Measurements from ENCODE around the gene TMEM140.
A peak's percentile ranks its signal among the peaks of the same experiment; 100 is the strongest.
"Not testable (repeated sequence)": the region's sequence is repeated elsewhere in the genome, so short reads cannot be mapped to it uniquely, and the experiment has no call there.

TMEM140 gene

DNA sequence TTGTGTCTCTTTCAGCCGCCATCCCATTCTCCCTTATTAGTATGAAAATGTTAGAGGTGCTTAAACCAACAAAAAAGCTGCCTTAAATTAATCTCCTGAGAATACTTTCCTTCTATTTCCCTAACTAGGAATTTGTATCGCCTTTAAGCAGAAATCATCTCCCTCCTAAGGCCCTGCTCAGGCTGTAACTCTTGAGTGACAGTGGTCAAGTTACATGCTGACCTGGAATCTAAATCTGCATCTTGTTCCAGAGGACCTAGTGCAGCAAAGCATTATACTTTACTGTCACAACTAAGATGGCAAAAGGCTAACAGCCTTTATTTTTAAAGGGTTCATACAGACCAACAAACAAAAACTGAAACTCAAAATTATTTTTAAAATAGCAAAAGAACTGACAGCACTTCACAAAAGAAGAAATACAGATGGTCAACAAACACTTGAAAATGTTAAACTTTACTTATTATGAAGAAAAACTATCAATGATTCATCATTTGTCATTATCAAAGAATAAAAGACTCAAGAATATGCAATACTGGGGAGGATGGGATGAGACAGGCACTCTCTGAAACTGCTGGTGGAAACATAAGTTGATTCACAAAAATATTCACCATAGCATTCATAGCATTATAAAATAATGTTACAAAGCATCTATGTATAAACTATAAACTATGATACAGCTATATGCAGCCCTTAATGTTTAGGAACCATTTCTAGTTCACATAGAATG, 11.7 kb downstream of the TMEM140 start:
- DNase-seq = no peak

DNA sequence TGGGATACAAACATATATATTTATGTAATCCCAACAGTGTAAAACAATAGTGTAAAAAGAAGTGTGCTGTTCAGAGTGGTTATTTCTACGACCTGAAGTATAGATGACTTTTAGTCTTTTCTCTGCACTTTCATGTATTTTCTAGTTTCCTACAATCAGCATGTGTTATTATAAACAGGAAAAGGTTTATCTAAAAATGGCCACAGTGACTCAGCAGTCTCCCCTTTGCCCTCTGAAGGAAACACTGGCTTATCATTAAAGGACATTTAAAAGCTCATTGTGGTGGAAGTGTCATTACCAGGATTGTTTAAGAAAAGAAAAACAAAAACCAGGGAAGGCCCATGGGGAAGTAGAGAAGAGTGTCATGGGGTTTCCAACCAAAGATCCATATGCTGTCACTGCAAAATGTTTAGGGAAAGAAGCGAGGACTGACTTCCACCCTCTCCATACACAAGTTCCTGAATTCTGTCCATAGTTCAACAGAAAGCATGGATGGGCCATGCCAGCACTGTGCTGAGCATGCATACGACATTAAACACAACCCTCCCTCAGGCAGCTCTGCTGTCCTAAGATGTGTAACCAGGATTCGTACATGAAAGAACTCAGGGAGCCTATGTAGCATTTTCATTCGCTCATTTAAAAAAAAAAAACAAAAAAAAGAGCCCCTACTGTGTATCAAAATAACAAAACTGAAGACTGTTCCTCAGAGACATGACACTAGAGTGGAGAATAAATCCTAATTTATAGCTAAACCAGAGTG, 12.4 kb downstream of the TMEM140 start:
- DNase-seq = no peak

- no peak for DNase-seq
Observed at GRCh38 chr7:135160858-135161653, 13.2 kb downstream of the TMEM140 start.

DNA sequence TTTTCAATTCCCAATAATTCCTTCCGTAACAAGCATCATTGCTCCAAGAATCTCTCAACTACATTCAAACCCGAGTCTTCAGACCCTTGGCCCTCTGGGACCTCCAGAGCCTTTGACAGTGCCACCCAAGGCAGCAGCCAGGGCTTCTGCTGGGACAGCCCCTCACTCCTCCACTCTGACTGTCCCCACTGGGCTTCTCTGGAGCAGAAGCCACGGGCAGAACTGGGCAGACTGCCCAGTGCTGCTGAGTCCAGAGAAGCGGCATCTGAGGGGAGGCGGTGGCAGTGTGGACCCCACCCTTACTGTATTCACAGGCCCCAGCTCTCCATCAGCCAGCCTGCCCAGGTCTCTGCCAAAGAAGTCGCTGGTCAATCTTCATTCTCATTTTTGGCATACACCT, 13.8 kb downstream of the TMEM140 start:
- no peak for DNase-seq

DNA sequence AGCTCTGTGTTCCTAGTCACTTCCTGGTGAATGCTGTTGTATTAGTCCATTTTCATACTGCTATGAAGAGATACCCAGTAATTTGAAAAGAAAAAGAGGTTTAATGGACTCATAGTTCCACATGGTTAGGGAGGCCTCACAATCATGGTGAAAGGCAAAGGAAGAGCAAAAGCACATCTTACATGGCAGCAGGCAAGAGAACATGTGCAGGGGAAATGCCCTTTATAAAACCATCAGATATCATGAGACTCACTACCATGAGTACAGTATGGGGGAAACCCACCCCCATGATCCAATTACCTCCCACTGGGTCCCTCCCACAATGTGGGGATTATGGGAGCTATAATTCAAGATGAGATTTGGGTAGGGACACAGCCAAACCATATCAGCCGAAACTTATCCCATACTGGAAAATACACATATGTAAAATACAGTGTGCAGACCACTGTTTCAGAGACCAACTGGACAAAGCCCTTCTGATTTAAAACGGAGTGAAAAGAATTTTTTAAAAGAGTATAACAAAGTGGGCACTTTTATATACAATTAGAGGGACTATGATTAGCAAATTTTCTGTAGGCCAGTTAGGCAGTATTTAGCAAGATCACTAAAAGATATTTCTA, 14.6 kb downstream of the TMEM140 start:
- DNase-seq = no peak

DNA sequence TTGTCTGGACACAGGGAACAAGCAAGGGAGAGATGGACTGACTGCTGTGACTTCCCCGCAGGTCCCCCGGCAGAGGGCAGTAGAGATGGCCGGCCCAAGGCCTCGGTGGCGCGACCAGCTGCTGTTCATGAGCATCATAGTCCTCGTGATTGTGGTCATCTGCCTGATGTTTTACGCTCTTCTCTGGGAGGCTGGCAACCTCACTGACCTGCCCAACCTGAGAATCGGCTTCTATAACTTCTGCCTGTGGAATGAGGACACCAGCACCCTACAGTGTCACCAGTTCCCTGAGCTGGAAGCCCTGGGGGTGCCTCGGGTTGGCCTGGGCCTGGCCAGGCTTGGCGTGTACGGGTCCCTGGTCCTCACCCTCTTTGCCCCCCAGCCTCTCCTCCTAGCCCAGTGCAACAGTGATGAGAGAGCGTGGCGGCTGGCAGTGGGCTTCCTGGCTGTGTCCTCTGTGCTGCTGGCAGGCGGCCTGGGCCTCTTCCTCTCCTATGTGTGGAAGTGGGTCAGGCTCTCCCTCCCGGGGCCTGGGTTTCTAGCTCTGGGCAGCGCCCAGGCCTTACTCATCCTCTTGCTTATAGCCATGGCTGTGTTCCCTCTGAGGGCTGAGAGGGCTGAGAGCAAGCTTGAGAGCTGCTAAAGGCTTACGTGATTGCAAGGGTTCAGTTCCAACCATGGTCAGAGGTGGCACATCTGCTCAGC, 16.6 kb downstream of the TMEM140 start:
- DNase-seq = no peak

- DNase-seq = no peak
Observed at GRCh38 chr7:135165862-135166261, 18.0 kb downstream of the TMEM140 start.

DNA sequence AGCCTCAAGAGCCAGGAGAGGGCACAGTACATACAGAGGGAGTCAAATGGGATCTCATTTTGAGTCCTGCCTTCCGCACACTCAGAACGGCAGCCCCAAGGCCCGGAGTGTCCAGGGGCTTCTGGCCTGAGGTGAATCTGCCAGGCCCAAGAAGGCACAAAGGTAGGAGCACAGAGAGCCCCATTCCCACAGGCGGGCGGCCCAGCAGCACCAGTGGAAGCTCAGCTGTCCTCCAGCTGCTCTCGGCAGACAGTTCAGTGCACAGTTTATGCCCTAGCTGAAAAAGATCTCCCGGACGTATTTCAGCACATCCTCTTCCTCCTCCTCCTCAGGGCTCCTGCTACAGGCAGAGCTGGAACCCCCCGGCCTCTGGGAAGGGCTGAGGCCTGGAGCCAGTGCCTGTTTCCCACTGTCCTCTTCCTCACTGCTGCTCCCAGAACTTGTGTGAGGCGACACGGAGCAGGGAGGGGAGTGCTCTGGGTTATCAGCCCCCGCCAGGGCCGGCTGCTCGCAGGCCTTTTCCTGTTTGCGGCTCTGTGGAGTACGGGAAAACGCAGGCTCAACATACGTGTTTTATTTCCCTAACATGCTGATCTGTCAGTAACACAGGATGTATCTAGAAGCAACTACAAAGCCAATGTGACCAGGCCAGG, 18.6 kb downstream of the TMEM140 start:
- DNase-seq = no peak

DNA sequence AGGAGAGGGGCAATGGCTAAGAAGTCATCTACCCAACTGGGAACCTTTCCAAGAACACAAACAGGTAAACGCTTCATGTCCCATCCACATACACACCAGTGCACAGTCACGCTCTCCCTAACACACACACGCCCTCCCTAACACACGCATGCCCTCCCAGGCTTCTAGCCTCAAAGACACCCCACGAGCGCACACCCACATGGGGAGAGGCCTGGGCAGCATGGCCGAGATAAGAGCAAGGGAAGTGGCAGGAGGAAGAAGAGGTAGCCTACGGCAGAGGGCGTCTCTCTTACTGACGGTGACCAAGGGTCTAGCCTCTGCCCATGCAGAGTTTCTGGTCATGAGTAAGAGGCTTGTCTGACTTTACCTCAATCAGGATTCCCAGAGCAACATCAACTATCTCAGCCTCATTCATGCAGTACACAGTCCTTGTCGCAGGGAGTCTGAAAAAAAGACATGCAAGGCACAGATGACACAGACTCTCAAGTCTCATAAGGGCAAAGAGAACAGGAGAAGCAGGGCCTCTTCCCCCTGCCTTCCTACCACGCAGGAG, 19.6 kb downstream of the TMEM140 start:
- no peak for DNase-seq

DNA sequence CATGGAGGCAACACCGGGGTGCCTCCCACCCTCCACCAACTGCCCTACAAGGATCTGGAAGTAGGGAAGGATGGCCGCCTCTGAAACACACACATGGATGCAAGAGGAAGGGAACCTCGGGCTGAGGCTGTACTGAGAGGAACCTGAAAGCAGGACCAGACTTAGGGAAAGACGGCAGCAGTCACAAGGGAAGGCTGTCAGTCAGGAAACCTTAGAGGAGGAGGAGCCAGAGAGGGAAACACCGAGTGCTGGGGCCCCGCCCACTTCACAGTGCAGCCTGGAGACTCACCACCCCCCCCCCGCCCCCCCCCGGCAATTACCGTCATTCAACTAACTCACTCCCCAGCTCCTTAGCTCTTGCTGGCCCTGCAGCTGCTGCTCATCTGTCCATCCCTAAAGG, 20.1 kb downstream of the TMEM140 start:
- peak; percentile 53 for DNase-seq

GRCh38 chr7:135168489-135169140, 20.7 kb downstream of the TMEM140 start:
- DNase-seq = no peak

DNA sequence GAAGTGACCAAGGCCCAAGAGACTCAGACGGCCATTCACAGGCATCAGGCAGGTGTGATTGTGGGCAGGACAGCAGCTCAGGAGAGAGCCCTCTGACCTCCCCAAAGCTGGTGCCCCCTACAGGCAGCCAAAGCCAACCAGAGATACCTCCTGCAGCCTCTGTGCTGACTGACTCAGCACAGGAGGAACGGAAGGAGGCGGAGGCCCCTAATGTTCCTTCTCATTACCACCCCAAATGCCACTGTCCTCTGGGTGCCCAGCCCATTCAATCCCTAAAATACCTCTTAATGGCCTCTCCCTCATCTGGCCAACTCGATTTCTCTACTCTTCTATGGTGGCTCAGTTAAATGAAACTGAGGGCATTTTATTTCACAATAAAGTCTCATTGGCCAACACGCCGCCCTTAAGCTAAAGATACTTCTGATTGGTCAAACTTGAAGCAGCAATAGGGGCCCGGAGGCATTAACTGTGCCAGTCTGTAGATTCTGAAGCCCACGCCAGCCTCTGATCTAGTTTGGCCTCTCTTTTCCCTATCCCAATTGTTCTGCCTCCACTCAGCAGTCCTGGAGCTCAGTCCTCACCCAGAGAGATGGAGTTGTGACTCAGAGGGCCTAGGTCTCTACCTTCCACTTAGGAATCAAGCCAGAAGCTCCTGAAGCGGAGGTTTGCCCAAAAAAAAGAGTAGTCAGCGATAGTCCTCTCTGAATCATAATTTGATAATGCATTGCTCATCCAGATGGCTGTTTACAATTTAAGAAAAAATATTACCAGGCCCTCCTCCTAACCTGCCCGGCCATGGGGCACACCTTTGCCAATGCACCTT, 21.5 kb downstream of the TMEM140 start:
- DNase-seq = peak; percentile 73

DNA sequence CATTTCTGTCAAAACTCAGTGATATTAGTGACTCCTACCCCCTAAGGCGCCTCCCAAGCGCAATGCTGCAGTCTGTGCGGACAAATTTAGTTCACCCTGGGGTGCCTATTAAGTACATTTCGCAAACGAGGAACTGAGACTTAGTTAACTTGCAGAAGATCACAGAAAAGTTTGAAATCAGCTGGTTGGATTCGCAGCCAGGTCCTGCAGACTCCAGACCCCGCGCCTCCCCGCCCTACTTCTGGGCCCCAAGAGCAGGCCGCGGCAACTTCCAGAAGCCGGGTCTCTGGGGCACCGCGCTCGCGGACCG, 22.0 kb downstream of the TMEM140 start:
- no peak for DNase-seq

- DNase-seq = peak; percentile 92
Observed at GRCh38 chr7:135170274-135170997, 22.6 kb downstream of the TMEM140 start, which contains the start of gene CYREN. CYREN (minus strand) TSS chr7:135170707; CDS start chr7:135168922, 1,785 bp downstream.

DNA sequence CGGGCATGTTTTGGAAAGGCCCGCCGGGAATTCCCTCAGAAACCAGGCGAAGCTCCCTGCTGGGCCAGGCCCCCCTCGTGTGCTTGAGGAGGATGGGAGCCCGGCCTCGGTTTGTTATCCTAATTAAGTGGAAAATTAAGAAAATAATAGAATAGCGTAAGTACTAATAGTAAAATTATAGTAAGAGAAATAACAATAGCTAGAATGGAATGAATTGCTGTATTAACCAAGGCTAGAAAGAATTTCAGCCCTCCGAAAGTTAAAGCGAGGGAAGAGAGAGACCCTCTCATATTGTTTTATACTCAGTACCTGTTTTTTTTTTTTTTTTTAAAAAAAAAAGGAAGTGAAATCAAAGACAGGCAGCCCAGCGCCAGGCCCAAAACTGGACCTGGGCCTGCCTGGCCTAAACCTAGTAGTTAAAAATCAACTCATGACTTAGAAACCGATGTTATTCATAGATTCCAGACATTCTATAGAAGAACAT, 23.2 kb downstream of the TMEM140 start:
- DNase-seq = not testable (repeated sequence)

- DNase-seq = not testable (repeated sequence)
Observed at GRCh38 chr7:135171581-135172291, 23.9 kb downstream of the TMEM140 start.

DNA sequence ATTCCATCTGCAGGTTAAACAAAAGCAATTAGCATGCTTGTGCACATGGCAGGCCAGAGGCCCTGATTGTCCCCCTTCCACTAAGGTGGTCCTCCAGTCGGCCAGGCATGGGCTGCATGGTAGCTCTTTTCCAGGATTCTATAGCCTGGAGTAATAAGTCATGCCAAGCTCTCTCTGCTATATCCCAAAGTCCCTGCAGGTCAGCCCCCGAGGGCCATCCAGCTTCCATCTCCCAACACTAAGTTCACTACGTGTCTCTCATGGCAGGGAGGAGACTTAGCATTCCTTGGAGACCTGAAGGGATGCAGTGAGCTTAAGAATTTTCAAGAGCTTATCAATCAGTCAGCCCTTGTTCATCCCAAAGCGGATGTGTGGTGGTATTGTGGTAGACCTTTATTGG, 26.0 kb downstream of the TMEM140 start:
- not testable (repeated sequence) for DNase-seq

DNA sequence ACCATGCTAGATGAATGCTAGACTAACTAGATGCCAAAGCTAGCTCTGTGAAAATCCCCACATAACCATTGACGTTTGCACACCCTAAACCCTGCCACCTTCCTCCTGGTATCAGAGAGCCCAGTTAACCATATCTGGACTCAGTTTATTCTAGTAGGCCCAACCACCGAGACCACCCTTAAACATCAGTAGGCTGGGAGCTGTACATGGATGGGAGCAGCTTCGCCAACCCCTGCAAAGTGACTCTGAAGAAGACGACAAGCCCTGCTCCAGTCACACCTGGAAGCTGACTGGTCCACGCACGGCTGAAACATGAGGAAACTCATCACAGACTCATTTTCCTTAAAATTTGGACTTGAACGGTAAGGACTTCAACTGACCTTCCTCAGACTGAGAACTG, 27.1 kb downstream of the TMEM140 start:
- DNase-seq = no peak

- no peak for DNase-seq
Observed at GRCh38 chr7:135175931-135176330, 28.1 kb downstream of the TMEM140 start.

Data from CD4-positive, alpha-beta T cell treated with Interleukin-12 subunit alpha and Interleukin-12 subunit beta, for 1 hour (primary cell).